GM19463 (cell line): ENCODE results near the gene ZNF800.

Experiments used
- ATAC-seq: cut with Tn5 transposase; IDR thresholded peaks from one replicate; pipeline ENCODE4 v1.9.1; 2021; ENCODE audit warnings: mild to moderate bottlenecking, moderate library complexity; ENCODE audit not compliant: unreplicated experiment

The ZNF800 gene

GRCh38 chr7:127391591-127392181, 822 bp downstream of the ZNF800 start:
- peak; percentile 39 for ATAC-seq

GRCh38 chr7:127390817-127391590, 1.5 kb downstream of the ZNF800 start:
- ATAC-seq, result no peak

GRCh38 chr7:127390186-127390816, 2.2 kb downstream of the ZNF800 start:
- ATAC-seq, result no peak

GRCh38 chr7:127389321-127389720, 3.2 kb downstream of the ZNF800 start:
- ATAC-seq, result no peak

GRCh38 chr7:127387974-127388373, 4.5 kb downstream of the ZNF800 start:
- ATAC-seq, result no peak

GRCh38 chr7:127383123-127383835, 9.2 kb downstream of the ZNF800 start:
- ATAC-seq, result no peak

- ATAC-seq, result no peak
These were observed 10.0 kb downstream of the ZNF800 start for GRCh38 chr7:127382301-127383085.

GRCh38 chr7:127380479-127380878, 12.0 kb downstream of the ZNF800 start:
- no peak for ATAC-seq

GRCh38 chr7:127379642-127380041, 12.9 kb downstream of the ZNF800 start:
- ATAC-seq, result no peak

- no peak for ATAC-seq
These were observed 14.0 kb downstream of the ZNF800 start for GRCh38 chr7:127378537-127378936.

- no peak for ATAC-seq
These were observed 15.1 kb downstream of the ZNF800 start for GRCh38 chr7:127377425-127377824.

GRCh38 chr7:127375631-127376030, 16.9 kb downstream of the ZNF800 start:
- ATAC-seq, result no peak

GRCh38 chr7:127367679-127368078, 24.8 kb downstream of the ZNF800 start:
- ATAC-seq, result no peak

GRCh38 chr7:127366680-127367079, 25.8 kb downstream of the ZNF800 start:
- no peak for ATAC-seq

GRCh38 chr7:127365957-127366315, 26.6 kb downstream of the ZNF800 start:
- ATAC-seq, result no peak

GRCh38 chr7:127365164-127365956, 27.1 kb downstream of the ZNF800 start:
- ATAC-seq, result no peak

GRCh38 chr7:127362364-127363027, 30.0 kb downstream of the ZNF800 start:
- no peak for ATAC-seq

- no peak for ATAC-seq
These were observed 30.8 kb downstream of the ZNF800 start for GRCh38 chr7:127361736-127362135.

- ATAC-seq, result no peak
These were observed 33.5 kb downstream of the ZNF800 start for GRCh38 chr7:127359011-127359410.
